Measurements from ENCODE around the gene TRIAP1. TPM values are rescaled to one million over a fixed set of nuclear protein-coding genes. Genes with fewer than 3 reads are reported as not detected.
"Not testable (repeated sequence)": the region's sequence is repeated elsewhere in the genome, so short reads cannot be mapped to it uniquely, and the experiment has no call there.

TRIAP1 gene
- 39.1 TPM for polyA plus RNA-seq (ENCODE audit: insufficient read length)
- long read RNA-seq, donor 1, transcript TRIAP1-202 (2 exons, 1,182 nt): major isoform, 19 of 19 reads
- long read RNA-seq, donor 1, partial matches to known transcripts: 0 of 19 reads
- long read RNA-seq, donor 1, other reads (novel, unspliced or antisense): 0 of 19 reads
- long read RNA-seq, donor 2, transcript TRIAP1-202 (2 exons, 1,182 nt): major isoform, 14 of 14 reads
- long read RNA-seq, donor 2, partial matches to known transcripts: 0 of 14 reads
- long read RNA-seq, donor 2, other reads (novel, unspliced or antisense): 0 of 14 reads
- long read RNA-seq, donor 3, transcript TRIAP1-202 (2 exons, 1,182 nt): major isoform, 8 of 8 reads
- long read RNA-seq, donor 3, partial matches to known transcripts: 0 of 8 reads
- long read RNA-seq, donor 3, other reads (novel, unspliced or antisense): 0 of 8 reads
- long read RNA-seq, donor 4, partial matches to known transcripts: 0 of 3 reads
- long read RNA-seq, donor 4, other reads (novel, unspliced or antisense): 0 of 3 reads
- long read RNA-seq, donor 5, transcript TRIAP1-202 (2 exons, 1,182 nt): major isoform, 34 of 34 reads
- long read RNA-seq, donor 5, partial matches to known transcripts: 0 of 34 reads
- long read RNA-seq, donor 5, other reads (novel, unspliced or antisense): 0 of 34 reads
- long read RNA-seq, donor 6, transcript TRIAP1-202 (2 exons, 1,182 nt): major isoform, 26 of 27 reads
- long read RNA-seq, donor 6, partial matches to known transcripts: 0 of 27 reads
- long read RNA-seq, donor 6, other reads (novel, unspliced or antisense): 0 of 27 reads
- long read RNA-seq, donor 7, transcript TRIAP1-202 (2 exons, 1,182 nt): major isoform, 29 of 30 reads
- long read RNA-seq, donor 7, partial matches to known transcripts: 0 of 30 reads
- long read RNA-seq, donor 7, other reads (novel, unspliced or antisense): 0 of 30 reads
- long read RNA-seq, donor 8, transcript TRIAP1-202 (2 exons, 1,182 nt): major isoform, 8 of 8 reads
- long read RNA-seq, donor 8, partial matches to known transcripts: 0 of 8 reads
- long read RNA-seq, donor 8, other reads (novel, unspliced or antisense): 0 of 8 reads

DNA sequence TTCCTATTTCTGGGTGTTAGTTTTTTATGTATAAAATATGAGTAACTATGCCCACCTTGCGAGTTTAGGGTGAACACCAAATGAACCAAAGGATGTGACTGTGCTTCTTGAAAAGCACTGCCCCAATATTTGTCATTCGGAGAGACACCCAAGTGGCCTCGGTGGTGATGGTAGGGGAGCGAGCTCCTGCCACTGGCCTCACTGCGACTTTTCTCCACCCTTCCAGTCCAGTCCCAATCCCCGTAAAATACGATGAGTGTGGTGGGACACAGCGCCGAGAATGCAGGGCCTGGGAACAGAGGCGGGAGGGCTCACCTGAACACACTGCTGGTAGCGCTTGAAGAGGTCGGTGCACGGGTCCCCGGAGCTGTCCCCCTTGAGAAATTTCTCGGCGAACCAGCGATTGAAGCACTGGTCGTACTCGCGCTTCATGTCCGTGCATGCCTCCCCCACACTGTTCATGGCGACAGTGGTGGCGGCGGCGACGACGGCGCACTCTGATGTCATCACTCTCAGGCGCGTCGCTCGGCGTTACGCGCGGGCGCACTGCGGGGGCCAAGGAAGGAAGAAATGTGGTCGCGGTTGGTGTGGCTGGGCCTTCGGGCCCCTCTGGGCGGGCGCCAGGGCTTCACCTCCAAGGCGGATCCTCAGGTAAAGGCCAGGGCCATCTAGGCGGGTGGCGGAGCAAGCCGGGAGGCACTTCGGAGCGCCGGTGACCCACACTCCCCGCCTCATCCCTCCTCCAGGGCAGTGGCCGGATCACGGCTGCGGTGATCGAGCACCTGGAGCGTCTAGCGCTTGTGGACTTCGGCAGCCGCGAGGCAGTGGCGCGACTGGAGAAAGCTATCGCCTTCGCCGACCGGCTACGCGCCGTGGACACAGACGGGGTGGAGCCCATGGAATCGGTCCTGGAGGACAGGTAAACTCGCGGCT is at the start of gene TRIAP1, which contains the start of gene GATC:
TSS of gene TRIAP1 (minus strand) at position 474 of the 933 bp plus-strand sequence. CDS start at position 462, 12 bp downstream.
TSS of gene GATC (plus strand) at position 534 of the 933 bp plus-strand sequence. CDS start at position 571, 37 bp downstream.
- DNase-seq: peak; percentile 86

DNA sequence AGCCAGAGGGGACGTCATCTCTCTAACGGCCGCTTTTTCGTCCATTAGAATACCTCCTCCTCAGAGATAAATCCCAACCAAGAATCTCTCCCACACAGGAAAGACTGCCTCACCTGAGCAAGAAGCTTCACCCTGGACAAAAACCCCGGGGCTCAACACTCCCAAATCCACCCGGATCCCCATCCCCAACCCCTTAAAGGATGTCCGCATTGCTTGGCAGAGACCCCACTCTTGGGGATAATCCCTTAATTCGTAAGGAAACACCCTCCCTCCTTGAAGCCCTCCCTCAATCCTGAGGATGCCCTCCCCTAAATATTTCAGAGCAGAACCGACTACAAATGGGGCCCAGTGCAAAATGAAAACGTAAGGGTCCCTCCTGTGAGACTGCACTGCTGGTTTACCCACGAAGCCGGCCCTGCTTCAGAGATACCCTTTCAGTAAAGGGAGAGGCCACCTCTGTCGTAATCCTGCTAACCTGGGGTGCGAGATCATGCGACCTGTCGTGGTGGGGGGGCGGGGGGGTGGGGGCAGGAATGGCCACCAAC is 49.1 kb upstream of the TRIAP1 start:
- no peak for DNase-seq

DNA sequence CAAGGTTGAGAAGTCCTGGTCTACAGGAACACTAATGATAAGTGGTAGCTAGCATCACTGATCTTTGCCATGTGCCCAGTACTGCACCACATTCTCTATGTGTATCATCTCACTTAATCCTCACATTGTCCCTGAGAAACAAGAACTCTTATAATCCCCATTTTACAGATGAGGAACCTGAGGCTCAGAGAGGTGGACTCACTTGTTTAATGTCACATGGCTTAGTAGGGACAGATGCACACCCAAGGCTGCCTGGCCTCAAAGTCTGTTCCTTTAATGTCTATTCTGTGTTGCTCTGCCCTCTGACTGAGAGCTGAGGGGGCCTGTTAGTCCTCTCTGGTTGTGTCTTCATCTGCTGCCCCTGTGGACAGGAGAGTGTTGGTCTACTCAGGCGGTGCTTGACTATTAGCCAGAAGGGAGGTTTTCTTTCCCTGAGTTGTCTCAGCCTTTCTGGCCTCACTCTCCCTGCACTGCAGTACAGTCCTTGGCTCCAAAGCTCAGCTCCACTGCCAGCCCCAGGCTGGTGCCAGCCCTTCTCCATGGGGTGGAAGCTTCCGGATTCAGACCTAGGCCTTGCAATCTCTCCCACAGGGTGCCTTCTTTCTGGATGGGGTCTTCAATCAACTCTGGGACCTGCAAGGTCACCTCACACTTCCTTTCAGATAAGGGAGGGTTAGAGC is 44.8 kb upstream of the TRIAP1 start:
- no peak for DNase-seq

DNA sequence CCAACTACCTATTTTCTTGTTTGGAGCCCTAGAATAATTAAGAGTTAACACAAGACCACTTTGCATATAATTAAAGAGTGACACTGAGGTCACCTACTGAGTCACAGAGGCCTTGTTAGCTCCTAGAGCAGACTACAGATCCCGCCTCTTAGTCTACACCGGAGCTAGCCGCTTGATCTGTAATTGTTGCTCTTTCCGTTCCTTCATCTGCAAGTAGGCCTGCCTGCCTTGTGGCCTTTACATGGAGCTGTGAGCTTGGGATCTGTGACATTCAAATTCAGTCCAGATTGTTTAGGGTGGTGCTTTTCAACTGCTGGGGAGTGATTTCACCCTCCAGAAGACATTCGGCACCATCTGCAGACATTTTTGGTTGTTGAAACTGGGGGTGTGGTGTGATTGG is 44.1 kb upstream of the TRIAP1 start:
- DNase-seq: no peak

DNA sequence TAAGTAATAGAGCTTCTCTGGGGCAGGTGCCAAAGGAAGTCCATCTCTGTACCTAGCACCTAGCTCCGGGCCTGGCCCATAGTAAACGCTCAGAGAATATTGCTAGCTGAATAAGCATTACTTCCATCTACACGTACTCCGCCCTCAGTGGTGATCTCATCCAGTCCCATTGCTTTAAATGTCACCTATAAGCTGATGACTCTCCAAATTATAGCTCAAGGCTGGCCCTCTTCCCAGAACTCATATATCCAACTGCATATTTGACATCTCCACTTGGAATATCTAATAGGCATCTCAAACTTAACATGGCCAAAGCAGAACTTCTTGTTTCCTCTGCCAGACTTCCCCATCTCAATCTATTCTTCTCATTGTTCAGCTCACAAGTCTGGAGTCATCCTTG is 42.8 kb upstream of the TRIAP1 start:
- DNase-seq: no peak

DNA sequence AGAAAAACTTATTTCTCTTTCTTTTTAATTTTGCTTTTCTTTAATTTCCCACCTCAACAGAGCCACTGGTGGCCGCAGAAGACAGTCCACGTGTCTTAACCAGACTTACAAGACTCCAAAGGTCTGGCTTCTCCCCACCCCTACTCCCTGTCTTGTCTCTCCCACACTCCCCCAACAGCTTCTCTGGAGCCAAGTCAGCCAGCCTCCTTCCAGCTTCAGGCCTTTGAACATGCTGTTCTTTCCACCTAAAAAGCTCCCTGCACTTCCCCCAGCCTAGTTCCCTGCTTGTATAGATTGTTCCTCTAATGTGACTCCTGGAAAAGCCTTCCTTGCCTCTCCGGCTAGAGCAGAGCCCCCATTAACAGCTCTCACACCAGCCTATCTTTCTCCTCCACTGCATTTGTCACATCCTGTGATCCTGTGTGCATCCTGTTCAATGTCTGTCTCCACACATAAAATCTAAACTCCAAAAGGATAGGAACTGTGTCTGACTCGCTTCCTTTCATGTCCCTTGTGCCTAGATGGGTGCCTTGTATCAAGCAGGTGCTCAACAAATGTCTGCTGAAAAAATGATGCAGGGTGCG is 42.0 kb upstream of the TRIAP1 start:
- no peak for DNase-seq

DNA sequence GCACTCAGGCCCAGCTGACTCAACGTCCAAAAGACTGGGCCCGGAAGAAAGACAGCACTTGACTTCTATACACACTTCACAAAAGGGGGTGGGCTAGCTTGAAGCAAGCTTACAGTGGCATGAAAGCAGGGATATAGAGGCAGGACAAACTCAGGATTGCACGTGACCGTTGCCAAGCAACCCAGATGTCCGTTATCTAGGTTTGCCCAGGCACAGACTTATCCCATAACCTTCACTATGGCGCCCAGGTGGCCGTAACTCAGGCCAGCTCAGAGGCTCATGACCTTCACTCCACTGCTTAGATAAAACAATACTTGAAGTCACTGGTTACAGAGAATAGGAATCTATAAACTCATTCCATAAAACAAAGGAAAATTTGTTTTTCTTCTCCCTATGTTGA is 41.4 kb upstream of the TRIAP1 start:
- not testable (repeated sequence) for DNase-seq

DNA sequence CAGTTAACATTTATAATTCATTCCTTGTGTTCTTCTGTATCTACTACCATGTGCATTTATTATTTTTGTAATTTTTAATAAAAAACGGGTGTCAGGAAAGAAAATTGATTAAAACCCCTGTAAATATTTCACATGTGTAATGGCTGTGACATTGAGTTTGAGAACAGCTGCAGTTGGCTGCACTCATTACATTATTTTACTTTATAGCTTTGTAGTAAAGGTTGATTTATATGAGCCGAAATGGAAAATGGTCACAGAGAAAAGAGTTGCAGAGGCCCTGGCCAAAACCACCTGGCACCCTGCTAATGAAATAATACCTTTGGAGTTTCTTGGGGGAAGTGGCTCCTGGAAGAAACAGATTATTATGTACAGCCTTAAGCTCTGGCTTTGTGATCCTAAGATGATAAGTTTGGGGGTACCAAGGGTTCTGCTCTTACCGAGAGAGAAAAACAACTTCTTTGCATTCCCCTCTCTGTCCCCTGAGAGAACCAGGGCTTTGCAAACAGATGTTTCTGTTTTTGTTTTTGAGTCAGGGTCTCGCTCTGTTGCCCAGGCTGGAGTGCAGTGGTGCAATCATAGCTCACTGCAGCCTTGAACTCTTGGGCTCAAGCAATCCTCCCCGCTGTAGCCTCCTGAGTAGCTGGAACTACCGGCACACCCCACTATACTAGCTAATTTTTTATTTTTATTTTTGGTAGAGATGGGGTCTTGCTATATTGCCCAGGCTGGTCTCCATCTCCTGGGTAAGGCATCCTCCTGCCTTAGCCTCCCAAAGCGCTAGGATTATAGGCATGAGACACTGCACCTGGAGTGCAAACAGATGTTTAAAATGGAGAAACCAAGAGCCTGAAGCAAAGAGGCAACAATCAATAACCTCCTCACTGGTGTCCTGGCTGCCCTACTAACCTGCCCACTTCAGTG is 40.0 kb upstream of the TRIAP1 start:
- DNase-seq: peak; percentile 21

DNA sequence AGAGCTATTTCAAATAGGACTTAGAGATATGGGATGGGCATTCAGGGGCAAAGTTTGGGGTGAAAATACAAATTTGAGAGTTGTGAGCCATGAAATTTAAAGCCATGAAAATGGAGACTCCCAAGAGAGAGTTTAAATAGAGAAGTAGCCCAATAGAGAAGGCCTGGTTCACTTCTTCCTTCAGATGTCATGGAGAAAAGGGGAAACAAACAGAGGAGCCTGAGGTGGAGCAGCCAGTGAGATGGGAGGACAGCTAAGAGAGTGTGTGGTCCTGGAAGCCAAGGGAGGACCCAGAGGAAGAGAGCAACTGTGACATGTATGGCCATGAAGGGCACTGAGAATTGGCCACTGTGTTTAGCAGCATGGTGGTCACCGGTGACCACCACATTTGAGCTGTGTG is 37.4 kb upstream of the TRIAP1 start:
- no peak for DNase-seq

DNA sequence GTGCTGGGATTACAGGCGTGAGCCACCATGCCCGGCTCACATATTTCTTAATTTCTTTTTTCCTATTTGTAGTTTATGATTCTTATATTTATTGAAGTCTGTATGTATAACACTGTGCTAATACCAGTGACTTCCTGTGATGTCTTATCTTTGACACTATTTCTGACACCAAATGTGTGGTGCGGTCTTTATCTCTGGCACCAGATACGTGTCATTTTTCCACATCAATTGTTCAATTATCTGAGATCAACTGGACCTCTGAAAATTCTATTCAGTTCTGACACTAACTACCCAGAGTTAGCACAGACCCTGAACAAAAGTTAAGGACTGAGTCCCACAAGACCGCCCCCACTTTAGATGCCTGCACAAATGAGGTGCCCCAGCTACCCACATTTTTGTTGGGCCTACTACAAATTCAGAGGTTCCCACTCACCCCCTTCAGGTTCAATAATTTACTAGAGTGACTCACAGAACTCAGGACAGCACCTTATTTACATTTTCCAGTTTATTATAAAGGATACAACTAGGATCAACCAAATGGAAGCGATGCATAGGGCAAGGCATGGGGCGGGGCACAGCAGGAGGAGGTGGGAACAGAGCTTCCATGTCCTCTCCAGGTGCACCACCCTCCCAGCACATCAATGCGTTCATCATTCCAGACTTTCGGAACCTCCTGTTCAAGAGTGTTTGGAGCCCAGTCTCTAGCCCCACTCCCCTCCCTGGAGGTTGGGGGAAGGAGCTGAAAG is 35.0 kb upstream of the TRIAP1 start:
- no peak for DNase-seq

DNA sequence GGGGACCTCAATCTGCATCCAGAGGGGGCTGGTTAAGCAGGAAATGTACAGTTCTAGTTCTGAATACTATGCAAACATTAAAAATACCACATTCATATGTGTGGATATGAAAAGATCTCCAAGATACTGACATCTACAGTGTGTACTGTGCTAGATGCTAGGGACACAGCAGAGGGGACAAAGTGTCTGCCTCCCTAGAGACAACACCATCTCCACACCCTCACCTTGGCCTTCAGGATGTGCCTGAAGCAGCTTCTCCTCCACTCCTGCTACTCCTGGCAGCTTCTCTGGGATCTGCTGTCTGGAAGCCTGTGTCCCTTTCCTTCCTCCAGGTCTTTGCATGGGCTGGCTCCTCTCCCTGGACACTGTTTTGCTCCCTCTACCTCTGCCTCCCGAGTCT is 34.0 kb upstream of the TRIAP1 start:
- DNase-seq: no peak

DNA sequence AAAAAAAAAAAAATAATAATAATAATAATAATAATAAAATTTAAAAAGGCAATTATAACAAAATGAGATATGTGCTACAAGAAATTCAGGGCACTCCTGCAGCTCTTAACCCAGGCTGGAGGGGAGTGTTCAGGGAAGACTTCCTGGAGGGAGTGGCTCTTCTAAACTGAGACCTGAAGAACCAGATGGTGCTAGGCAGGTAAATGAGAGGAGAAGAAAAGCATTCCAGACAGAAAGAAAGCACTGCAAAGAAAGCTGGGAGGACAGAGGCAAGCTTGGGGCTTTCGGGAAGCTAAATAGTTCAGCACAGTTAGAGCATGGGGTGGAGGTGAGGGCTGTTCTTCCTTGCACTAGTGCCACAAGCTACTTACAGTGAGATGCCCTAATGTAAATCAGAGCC is 33.3 kb upstream of the TRIAP1 start:
- DNase-seq: no peak

DNA sequence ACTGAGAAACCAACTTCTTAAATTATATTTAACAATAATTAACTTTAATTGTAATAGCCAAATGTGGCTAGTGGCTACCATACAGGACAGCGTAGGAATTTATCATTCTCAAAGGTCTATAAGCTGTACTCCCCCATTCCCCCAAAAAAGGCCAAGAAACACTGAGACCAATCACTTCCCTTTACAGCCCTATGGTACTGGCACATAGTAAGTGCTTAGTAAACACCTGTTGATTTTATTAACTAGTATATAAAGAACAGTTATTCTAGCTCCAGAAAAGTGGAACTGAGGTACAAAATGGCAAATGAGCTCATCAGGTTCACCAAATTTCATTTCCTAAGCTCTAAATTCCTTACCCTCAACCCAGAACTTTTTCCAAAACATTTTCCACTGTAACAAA is 29.5 kb upstream of the TRIAP1 start:
- no peak for DNase-seq

DNA sequence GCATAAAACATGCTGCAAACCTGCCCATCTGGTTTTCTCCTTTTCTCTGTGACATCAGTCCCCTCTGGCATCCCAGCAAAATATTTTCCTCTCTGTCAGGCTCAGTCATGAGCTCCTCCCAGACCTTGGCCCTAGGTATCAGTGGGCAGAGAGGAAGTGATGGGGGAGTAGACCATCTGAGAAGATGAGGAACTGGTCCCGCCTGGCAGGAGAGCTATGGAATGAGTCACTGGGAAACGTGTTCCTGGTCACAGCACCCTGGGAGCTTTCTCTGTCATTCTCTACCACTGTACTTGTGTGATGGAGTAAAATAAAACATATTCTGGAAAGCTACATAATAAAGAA is 28.4 kb upstream of the TRIAP1 start:
- peak; percentile 50 for DNase-seq

DNA sequence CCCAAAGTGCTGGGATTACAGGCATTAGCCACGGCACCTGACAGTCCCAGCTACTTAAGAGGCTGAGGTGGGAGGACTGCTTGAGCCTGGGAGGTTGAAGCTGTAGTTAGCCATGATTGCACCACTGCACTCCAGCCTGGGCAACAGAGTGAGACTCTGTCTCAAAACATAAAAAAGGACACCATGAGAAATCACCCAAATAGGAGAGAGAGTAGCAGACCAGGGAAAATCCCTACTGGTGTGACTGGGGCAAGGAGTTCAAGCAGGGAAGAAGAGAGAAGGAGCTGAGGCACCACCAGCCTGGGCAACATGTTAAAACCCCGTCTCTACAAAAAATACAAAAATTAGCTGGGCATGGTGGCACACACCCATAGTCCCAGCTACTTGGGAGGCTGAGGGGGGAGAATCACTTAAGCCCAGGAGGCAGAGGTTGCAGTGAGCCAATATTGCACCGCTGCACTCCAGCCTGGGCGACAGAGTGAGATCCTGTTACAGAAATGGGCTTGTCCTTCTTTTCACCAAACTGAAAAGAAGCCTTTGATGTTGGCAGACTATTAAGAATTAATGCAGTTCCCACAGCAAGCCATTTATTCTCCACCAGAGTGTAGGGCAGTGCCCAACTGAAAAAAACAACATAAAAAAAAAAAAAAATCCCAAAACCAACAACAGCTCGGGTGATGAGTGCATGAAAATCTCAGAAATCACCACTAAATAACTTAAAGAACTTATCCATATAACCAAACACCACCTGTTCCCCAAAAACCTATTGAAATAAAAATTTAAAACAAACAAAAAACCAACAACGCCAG is 27.8 kb upstream of the TRIAP1 start:
- DNase-seq: no peak

DNA sequence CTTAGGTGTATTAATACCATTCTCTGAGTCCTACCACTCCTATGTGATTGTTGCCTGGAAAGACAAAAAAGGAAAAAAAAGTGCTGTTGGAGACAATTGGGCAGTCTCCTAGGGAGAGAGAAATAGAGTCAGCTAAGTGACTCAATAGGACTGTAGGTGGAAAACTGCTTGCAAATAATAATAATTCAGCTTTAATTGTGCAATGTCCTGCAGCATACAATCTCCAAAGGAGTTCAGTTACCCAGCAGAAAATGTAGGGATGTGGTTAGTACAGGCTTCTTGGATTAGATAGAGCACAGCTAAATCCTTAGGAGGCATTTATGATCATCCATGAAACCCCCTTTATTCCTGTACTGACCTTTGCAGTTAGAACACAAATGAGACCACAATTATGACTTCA is 26.3 kb upstream of the TRIAP1 start:
- DNase-seq: no peak

DNA sequence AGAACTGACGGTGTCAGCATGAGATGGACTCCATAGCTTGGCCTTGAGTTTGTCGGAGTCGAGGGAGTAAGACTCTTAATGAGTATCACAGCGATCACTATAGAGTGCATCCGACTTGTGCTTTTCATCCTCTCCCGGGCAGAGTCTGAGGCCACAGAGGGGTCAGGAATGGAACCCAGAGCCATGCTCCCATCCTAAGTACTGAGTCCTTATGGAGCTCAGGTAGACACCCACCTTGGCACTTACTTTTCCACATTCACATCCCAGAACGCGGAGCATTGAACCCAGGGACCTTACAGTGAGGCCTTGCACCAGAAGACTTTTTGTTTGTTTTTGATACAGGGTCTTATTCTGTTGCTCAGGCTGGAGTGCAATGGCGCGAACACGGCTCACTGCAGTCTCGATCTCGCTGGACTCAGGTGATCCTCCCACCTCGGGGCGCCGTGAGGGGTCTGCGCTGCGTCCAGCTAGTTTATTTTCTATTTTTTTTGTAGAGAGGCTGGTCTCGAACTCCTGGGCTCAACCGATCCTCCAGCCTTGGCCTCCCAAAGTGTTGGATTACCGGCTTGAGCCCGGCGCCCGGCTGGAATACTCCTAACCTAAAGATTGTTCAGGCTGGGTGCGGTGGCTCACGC is 24.1 kb upstream of the TRIAP1 start:
- DNase-seq: no peak

Measured in left kidney (tissue), 8 donors.